Activated CD4-positive, alpha-beta memory T cell treated with anti-CD3 and anti-CD28 coated beads, Interleukin-2, amount 10 ng/mL, durations not matched to agents 7 days and 5 days (primary cell): Measurements from ENCODE around the gene PPP6R1. TPM values are rescaled to one million over a fixed set of nuclear protein-coding genes. Genes with fewer than 3 reads are reported as not detected.

Experiments
- CTCF ChIA-PET: fragments of 350-600 bp; sonication (Branson Sonifier 250); formaldehyde crosslinking; loops from one replicate; lab custom pipeline; 2021; ENCODE audit warnings: antibody characterized with exemption, inconsistent platforms; lab: Charles Lee
- POLR2A ChIA-PET: fragments of 350-600 bp; sonication (Branson Sonifier 250); formaldehyde crosslinking; loops from one replicate; lab custom pipeline; 2021; ENCODE audit warnings: antibody characterized with exemption; lab: Charles Lee
- DNase-seq: peaks from one replicate; pipeline ENCODE4 v3.0.0-alpha.2; 2020
- H3K27ac Mint-ChIP-seq: one replicate; pipeline ENCODE4 v1.8.0; 2021; ENCODE audit warnings: mild to moderate bottlenecking, mixed read lengths
- H3K27me3 Mint-ChIP-seq: one replicate; pipeline ENCODE4 v1.8.0; 2021; ENCODE audit warnings: mixed read lengths
- H3K36me3 Mint-ChIP-seq: one replicate; pipeline ENCODE4 v1.8.0; 2021; ENCODE audit warnings: low read depth, mixed read lengths
- H3K4me1 Mint-ChIP-seq: one replicate; pipeline ENCODE4 v1.8.0; 2021; ENCODE audit warnings: mixed read lengths
- H3K4me3 Mint-ChIP-seq: one replicate; pipeline ENCODE4 v1.8.0; 2021; ENCODE audit warnings: mild to moderate bottlenecking, mixed read lengths
- H3K9me3 Mint-ChIP-seq: one replicate; pipeline ENCODE4 v1.8.0; 2021; ENCODE audit warnings: mixed read lengths
- total RNA-seq, 2 experiments: library from RNA; stranded (reverse); gene quantifications; one replicate each; pipeline ENCODE4 v1.2.3, GENCODE V29; 2021

PPP6R1 gene
- total RNA-seq, 2 experiments from 2014 or later: 213 to 229 TPM

- no peak for DNase-seq
- CTCF ChIA-PET: no interaction called here
- H3K27ac Mint-ChIP-seq: no peak overlapping the region
- H3K36me3 Mint-ChIP-seq: peaks cover 52% of the 10 kb centered on the region
- POLR2A ChIA-PET: interaction anchor here (1.0 to 2.4 kb wide), 4 partner anchors 9 to 35 kb away, joined by 3 to 8 read pairs (median 4); partner anchors contain the start of genes HSPBP1 and PPP6R1
- H3K9me3 Mint-ChIP-seq: no peaks in the 10 kb centered on the region
- H3K27me3 Mint-ChIP-seq: no peaks in the 10 kb centered on the region
- H3K4me1 Mint-ChIP-seq: peaks cover 12% of the 10 kb centered on the region
- H3K4me3 Mint-ChIP-seq: no peak overlapping the region
Measured at GRCh38 chr19:55245236-55245904, 13.4 kb downstream of the PPP6R1 start.

GRCh38 chr19:55244004-55244680, 14.7 kb downstream of the PPP6R1 start:
- DNase-seq: no peak
- H3K27me3 Mint-ChIP-seq: no peaks in the 10 kb centered on the region
- CTCF ChIA-PET: no interaction called here
- H3K36me3 Mint-ChIP-seq: peaks cover 57% of the 10 kb centered on the region
- no peak overlapping the region for H3K27ac Mint-ChIP-seq
- H3K4me3 Mint-ChIP-seq: no peak overlapping the region
- H3K4me1 Mint-ChIP-seq: peaks cover 11% of the 10 kb centered on the region
- POLR2A ChIA-PET: interaction anchor here (1.0 to 2.4 kb wide), 3 partner anchors 10 to 15 kb away, joined by 3 to 8 read pairs (median 4); partner anchors contain the start of gene PPP6R1
- no peaks in the 10 kb centered on the region for H3K9me3 Mint-ChIP-seq

DNA sequence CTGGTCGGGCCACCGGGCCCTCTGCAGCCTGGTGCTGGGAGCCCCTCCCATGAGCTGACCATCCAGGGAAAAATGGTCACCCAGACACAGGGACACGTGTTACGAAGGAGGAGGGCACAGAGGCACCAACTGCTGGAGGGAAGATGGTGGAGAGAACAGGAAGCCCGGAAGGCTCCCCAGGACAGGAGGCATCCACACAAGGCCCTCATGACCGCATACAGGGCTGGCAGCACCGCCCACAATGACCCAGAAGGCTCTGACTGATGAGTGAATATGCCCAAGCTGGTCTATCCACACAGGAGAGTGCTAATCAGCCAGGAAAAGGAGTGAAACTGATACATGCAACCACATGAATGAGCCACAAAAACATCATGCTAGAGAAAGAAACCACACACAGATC, 16.3 kb downstream of the PPP6R1 start:
- no peak overlapping the region for H3K4me3 Mint-ChIP-seq
- peaks cover 3% of the 10 kb centered on the region for H3K4me1 Mint-ChIP-seq
- H3K27ac Mint-ChIP-seq: no peak overlapping the region
- no peaks in the 10 kb centered on the region for H3K27me3 Mint-ChIP-seq
- peaks cover 59% of the 10 kb centered on the region for H3K36me3 Mint-ChIP-seq
- ChIA-PET POLR2A (no interaction called here), CTCF (no interaction called here)
- no peaks in the 10 kb centered on the region for H3K9me3 Mint-ChIP-seq
- no peak for DNase-seq

GRCh38 chr19:55241935-55242464, 16.8 kb downstream of the PPP6R1 start:
- no peaks in the 10 kb centered on the region for H3K27me3 Mint-ChIP-seq
- peaks cover 64% of the 10 kb centered on the region for H3K36me3 Mint-ChIP-seq
- CTCF ChIA-PET: no interaction called here
- H3K4me1 Mint-ChIP-seq: peaks cover 3% of the 10 kb centered on the region
- no peak overlapping the region for H3K27ac Mint-ChIP-seq
- DNase-seq: no peak
- no peaks in the 10 kb centered on the region for H3K9me3 Mint-ChIP-seq
- no peak overlapping the region for H3K4me3 Mint-ChIP-seq
- POLR2A ChIA-PET: interaction anchor here (1.6 to 3.9 kb wide), 2 partner anchors 13 to 20 kb away, joined by 4 to 14 read pairs; no protein-coding TSS in a partner anchor

GRCh38 chr19:55241143-55241934, 17.5 kb downstream of the PPP6R1 start:
- CTCF ChIA-PET: no interaction called here
- peaks cover 71% of the 10 kb centered on the region for H3K36me3 Mint-ChIP-seq
- no peaks in the 10 kb centered on the region for H3K9me3 Mint-ChIP-seq
- no peak for DNase-seq
- POLR2A ChIA-PET: interaction anchor here (1.2 to 3.9 kb wide), 4 partner anchors 10 to 20 kb away, joined by 3 to 14 read pairs (median 4); no protein-coding TSS in a partner anchor
- H3K27ac Mint-ChIP-seq: no peak overlapping the region
- peaks cover 3% of the 10 kb centered on the region for H3K4me1 Mint-ChIP-seq
- H3K27me3 Mint-ChIP-seq: no peaks in the 10 kb centered on the region
- no peak overlapping the region for H3K4me3 Mint-ChIP-seq

- Mint-ChIP-seq H3K27ac (no peak overlapping the region), H3K4me3 (no peak overlapping the region), H3K36me3 (peaks cover 74% of the 10 kb centered on the region), H3K4me1 (peaks cover 3% of the 10 kb centered on the region), H3K9me3 (no peaks in the 10 kb centered on the region), H3K27me3 (no peaks in the 10 kb centered on the region)
- ChIA-PET CTCF (no interaction called here), POLR2A (interaction anchor here (1.2 to 3.9 kb wide), 4 partner anchors 9 to 21 kb away, joined by 3 to 14 read pairs (median 4); no protein-coding TSS in a partner anchor)
- DNase-seq: no peak
Measured at GRCh38 chr19:55240713-55241020, 18.1 kb downstream of the PPP6R1 start.

- Mint-ChIP-seq H3K9me3 (no peaks in the 10 kb centered on the region), H3K36me3 (peaks cover 76% of the 10 kb centered on the region), H3K4me3 (no peak overlapping the region), H3K27ac (no peak overlapping the region), H3K4me1 (peaks cover 3% of the 10 kb centered on the region), H3K27me3 (no peaks in the 10 kb centered on the region)
- ChIA-PET POLR2A (interaction anchor here (1.1 to 3.9 kb wide), 2 partner anchors 16 to 41 kb away, joined by 3 to 14 read pairs; partner anchors contain the start of gene HSPBP1), CTCF (no interaction called here)
- DNase-seq: no peak
Measured at GRCh38 chr19:55239004-55239403, 19.8 kb downstream of the PPP6R1 start.

- peaks cover 73% of the 10 kb centered on the region for H3K36me3 Mint-ChIP-seq
- POLR2A ChIA-PET: interaction anchor here (1.0 to 1.1 kb wide), 2 partner anchors 10 to 42 kb away, joined by 3 read pairs; partner anchors contain the start of gene HSPBP1
Measured at GRCh38 chr19:55238030-55238429, 20.8 kb downstream of the PPP6R1 start.

GRCh38 chr19:55232986-55233385, 25.8 kb downstream of the PPP6R1 start:
- Mint-ChIP-seq H3K36me3 (peaks cover 69% of the 10 kb centered on the region), H3K27ac (no peak overlapping the region), H3K27me3 (no peaks in the 10 kb centered on the region), H3K4me3 (no peak overlapping the region), H3K4me1 (peaks cover 4% of the 10 kb centered on the region), H3K9me3 (no peaks in the 10 kb centered on the region)
- POLR2A ChIA-PET: no interaction called here
- no peak for DNase-seq
- CTCF ChIA-PET: no interaction called here

More at GRCh38 chr19:55238030-55238429, 20.8 kb downstream of the PPP6R1 start:
- H3K9me3 Mint-ChIP-seq: no peaks in the 10 kb centered on the region
- H3K27me3 Mint-ChIP-seq: no peaks in the 10 kb centered on the region
- H3K4me3 Mint-ChIP-seq: no peak overlapping the region
- no peak overlapping the region for H3K27ac Mint-ChIP-seq
- no peak for DNase-seq
- CTCF ChIA-PET: no interaction called here
- H3K4me1 Mint-ChIP-seq: peaks cover 4% of the 10 kb centered on the region

DNA sequence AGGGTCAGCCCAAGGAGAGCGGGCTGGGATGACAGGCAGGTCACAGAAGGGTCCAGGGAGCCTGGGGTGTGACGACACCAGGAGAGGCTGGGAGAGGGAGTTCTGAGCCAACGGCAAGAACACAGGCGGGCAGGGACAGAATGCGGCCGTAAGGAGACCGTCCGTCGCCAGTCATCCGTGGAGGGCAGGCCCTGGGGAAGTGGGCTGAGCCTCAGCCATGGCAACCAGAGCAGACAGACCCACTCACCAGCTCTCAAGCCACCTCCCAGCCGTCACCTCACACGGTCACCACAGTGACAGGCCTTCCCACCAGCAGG, 26.6 kb downstream of the PPP6R1 start:
- H3K4me3 Mint-ChIP-seq: no peak overlapping the region
- H3K9me3 Mint-ChIP-seq: no peaks in the 10 kb centered on the region
- peaks cover 70% of the 10 kb centered on the region for H3K36me3 Mint-ChIP-seq
- H3K27me3 Mint-ChIP-seq: no peaks in the 10 kb centered on the region
- ChIA-PET CTCF (no interaction called here), POLR2A (interaction anchor here (1.5 kb wide), 1 partner anchor 8 kb away, joined by 4 read pairs; no protein-coding TSS in a partner anchor)
- H3K27ac Mint-ChIP-seq: no peak overlapping the region
- DNase-seq: no peak
- peaks cover 4% of the 10 kb centered on the region for H3K4me1 Mint-ChIP-seq

GRCh38 chr19:55231391-55232285, 27.2 kb downstream of the PPP6R1 start:
- Mint-ChIP-seq H3K9me3 (no peaks in the 10 kb centered on the region), H3K36me3 (peaks cover 68% of the 10 kb centered on the region), H3K27me3 (no peaks in the 10 kb centered on the region), H3K4me1 (peaks cover 4% of the 10 kb centered on the region), H3K4me3 (no peak overlapping the region), H3K27ac (no peak overlapping the region)
- ChIA-PET CTCF (no interaction called here), POLR2A (interaction anchor here (1.5 kb wide), 1 partner anchor 9 kb away, joined by 4 read pairs; no protein-coding TSS in a partner anchor)
- DNase-seq: no peak

- Mint-ChIP-seq H3K9me3 (no peaks in the 10 kb centered on the region), H3K27me3 (no peaks in the 10 kb centered on the region), H3K4me1 (peaks cover 4% of the 10 kb centered on the region), H3K36me3 (peaks cover 66% of the 10 kb centered on the region), H3K4me3 (no peak overlapping the region), H3K27ac (no peak overlapping the region)
- no peak for DNase-seq
- ChIA-PET CTCF (no interaction called here), POLR2A (interaction anchor here (1.5 kb wide), 1 partner anchor 10 kb away, joined by 4 read pairs; no protein-coding TSS in a partner anchor)
Measured at GRCh38 chr19:55230780-55231179, 28.0 kb downstream of the PPP6R1 start.
